ENCODE results near the gene DTNBP1.

Gene DTNBP1

GRCh38 chr6:15481390-15482291, 181.2 kb downstream of the DTNBP1 start:
- DNase-seq (ENCODE audit: low spot score), result peak; percentile 49

GRCh38 chr6:15480525-15480924, 182.3 kb downstream of the DTNBP1 start:
- DNase-seq (ENCODE audit: low spot score), result no peak

GRCh38 chr6:15479761-15480160, 183.1 kb downstream of the DTNBP1 start:
- DNase-seq (ENCODE audit: low spot score), result peak; percentile 61

- DNase-seq (ENCODE audit: low spot score), result no peak
Observed at GRCh38 chr6:15477746-15478145, 185.1 kb downstream of the DTNBP1 start.

- DNase-seq (ENCODE audit: low spot score), result no peak
Observed at GRCh38 chr6:15476631-15477380, 186.0 kb downstream of the DTNBP1 start.

GRCh38 chr6:15475872-15476271, 187.0 kb downstream of the DTNBP1 start:
- no peak for DNase-seq (ENCODE audit: low spot score)

- DNase-seq (ENCODE audit: low spot score), result no peak
Observed at GRCh38 chr6:15475261-15475660, 187.6 kb downstream of the DTNBP1 start.

GRCh38 chr6:15474196-15474595, 188.6 kb downstream of the DTNBP1 start:
- DNase-seq (ENCODE audit: low spot score), result no peak

- peak; percentile 25 for DNase-seq (ENCODE audit: low spot score)
Observed at GRCh38 chr6:15473741-15474161, 189.1 kb downstream of the DTNBP1 start.

- no peak for DNase-seq (ENCODE audit: low spot score)
Observed at GRCh38 chr6:15473174-15473573, 189.7 kb downstream of the DTNBP1 start.

Data from kidney tubule cell (primary cell).